NCI-H1092 (cell line): Measurements from ENCODE around the gene HAPLN3.

ENCODE experiments used
- DNase-seq: peaks from one replicate; lab custom pipeline; 2025; lab: John Stamatoyannopoulos, UW

Gene HAPLN3

GRCh38 chr15:88894348-88894818 is 961 bp downstream of the HAPLN3 start:
- DNase-seq = no peak

GRCh38 chr15:88891540-88892254 is 3.6 kb downstream of the HAPLN3 start:
- no peak for DNase-seq

- no peak for DNase-seq
Measured at GRCh38 chr15:88890495-88890894, 4.8 kb downstream of the HAPLN3 start.

GRCh38 chr15:88888719-88889118 is 6.6 kb downstream of the HAPLN3 start:
- DNase-seq = no peak

- DNase-seq = no peak
Measured at GRCh38 chr15:88887068-88887580, 8.2 kb downstream of the HAPLN3 start.

GRCh38 chr15:88882785-88883184 is 12.6 kb downstream of the HAPLN3 start:
- no peak for DNase-seq

- DNase-seq = no peak
Measured at GRCh38 chr15:88881775-88882174, 13.6 kb downstream of the HAPLN3 start.

GRCh38 chr15:88880944-88881740 is 14.2 kb downstream of the HAPLN3 start:
- no peak for DNase-seq

- peak; percentile 1 for DNase-seq
Measured at GRCh38 chr15:88878720-88879184, 16.6 kb downstream of the HAPLN3 start.

- no peak for DNase-seq
Measured at GRCh38 chr15:88877906-88878305, 17.4 kb downstream of the HAPLN3 start.

GRCh38 chr15:88877415-88877814 is 17.9 kb downstream of the HAPLN3 start:
- no peak for DNase-seq

- no peak for DNase-seq
Measured at GRCh38 chr15:88876573-88876972, 18.8 kb downstream of the HAPLN3 start.

GRCh38 chr15:88874684-88875083 is 20.7 kb downstream of the HAPLN3 start:
- no peak for DNase-seq

- no peak for DNase-seq
Measured at GRCh38 chr15:88874275-88874674, 21.1 kb downstream of the HAPLN3 start.

GRCh38 chr15:88873786-88874185 is 21.6 kb downstream of the HAPLN3 start:
- DNase-seq = no peak

- no peak for DNase-seq
Measured at GRCh38 chr15:88872706-88873105, 22.6 kb downstream of the HAPLN3 start.

- DNase-seq = no peak
Measured at GRCh38 chr15:88872106-88872505, 23.2 kb downstream of the HAPLN3 start.

GRCh38 chr15:88871313-88871712 is 24.0 kb downstream of the HAPLN3 start:
- no peak for DNase-seq

- no peak for DNase-seq
Measured at GRCh38 chr15:88866295-88866881, 29.0 kb downstream of the HAPLN3 start.

GRCh38 chr15:88865498-88866099 is 29.7 kb downstream of the HAPLN3 start:
- no peak for DNase-seq

- no peak for DNase-seq
Measured at GRCh38 chr15:88864861-88865497, 30.4 kb downstream of the HAPLN3 start.

- no peak for DNase-seq
Measured at GRCh38 chr15:88863412-88863811, 31.9 kb downstream of the HAPLN3 start.
